Activated CD4-positive, alpha-beta T cell treated with anti-CD3 and anti-CD28 coated beads, Interleukin-2, Interleukin-4, amounts not matched to agents 100 ng/mL and 50 ng/mL, durations not matched to agents 16 hours and 8 hours (primary cell): ENCODE results near the gene IL17B.

ENCODE experiments used
- DNase-seq: peaks from one replicate; pipeline ENCODE4 v3.0.0-alpha.2; 2020; ENCODE audit warnings: low spot score

Gene IL17B

GRCh38 chr5:149357370-149358293, 21.5 kb downstream of the IL17B start, which contains the start of gene PCYOX1L:
Gene PCYOX1L, plus strand, starts transcription at chr5:149358046. Its CDS starts 23 bp downstream, at chr5:149358069.
- peak; percentile 98 for DNase-seq

- DNase-seq, result peak; percentile 64
Observed at GRCh38 chr5:149356391-149356790, 22.7 kb downstream of the IL17B start.

- no peak for DNase-seq
Observed at GRCh38 chr5:149355688-149356087, 23.4 kb downstream of the IL17B start.

GRCh38 chr5:149353911-149354310, 25.2 kb downstream of the IL17B start:
- DNase-seq, result no peak

- DNase-seq, result no peak
Observed at GRCh38 chr5:149352169-149352568, 26.9 kb downstream of the IL17B start.

DNA sequence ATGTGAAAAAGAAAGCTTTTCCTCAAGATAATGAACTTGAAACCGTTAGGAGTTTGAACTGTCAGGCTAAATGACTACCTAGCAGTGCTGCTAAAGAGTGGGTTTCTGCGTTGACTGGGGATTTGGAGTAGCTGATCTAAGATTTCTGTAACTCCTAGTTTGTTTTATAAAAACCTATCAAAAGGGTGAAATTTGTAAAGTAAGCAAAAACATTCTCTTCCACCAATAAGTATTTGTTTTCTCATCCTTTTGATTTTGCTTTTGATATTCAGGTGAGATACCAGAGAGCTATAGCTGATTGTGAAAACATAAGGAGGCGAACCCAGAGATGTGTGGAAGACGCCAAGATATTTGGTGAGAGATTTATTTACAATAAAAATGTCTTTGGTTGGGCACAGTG, 29.7 kb downstream of the IL17B start:
- DNase-seq, result no peak

- peak; percentile 71 for DNase-seq
Observed at GRCh38 chr5:149348518-149348917, 30.6 kb downstream of the IL17B start.

- no peak for DNase-seq
Observed at GRCh38 chr5:149345892-149346222, 33.2 kb downstream of the IL17B start.

DNA sequence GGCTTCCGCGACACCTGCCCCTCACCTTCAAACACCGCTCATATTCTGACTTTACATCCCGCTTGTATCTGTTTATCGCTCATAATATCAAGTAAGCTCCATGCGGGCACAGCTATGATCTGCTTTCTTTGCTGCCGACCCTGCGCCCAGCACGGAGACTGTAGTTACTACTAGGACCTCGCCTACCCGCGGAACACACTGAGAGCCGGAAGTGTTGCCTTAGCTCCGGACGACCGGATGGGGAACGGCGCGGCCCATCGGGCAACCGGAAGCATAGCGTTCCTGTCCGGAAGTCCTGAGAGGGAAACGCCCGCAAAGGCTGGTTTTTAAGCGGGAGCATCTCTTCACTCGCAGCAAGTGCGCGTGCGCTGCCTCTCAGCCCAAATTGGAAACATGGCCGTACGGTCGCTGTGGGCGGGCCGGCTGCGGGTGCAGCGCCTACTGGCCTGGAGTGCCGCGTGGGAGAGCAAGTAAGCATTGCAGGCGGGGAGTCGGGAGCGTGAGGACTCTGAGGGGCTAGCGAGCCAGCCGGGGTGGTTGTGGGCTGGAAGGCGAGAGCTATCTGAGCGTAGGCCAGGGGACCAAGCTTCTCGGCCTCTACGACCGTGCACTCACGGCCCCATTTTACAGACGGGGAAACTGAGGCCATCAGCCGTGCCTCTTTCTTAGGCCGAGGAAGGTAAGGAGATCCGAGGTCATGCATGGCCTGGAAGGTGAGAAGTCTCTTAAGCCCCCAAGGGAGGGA, 33.8 kb downstream of the IL17B start, which contains the start of gene GRPEL2:
GRPEL2 (plus strand) TSS at position 353 of the 745 bp plus-strand sequence; CDS start at position 394, 41 bp downstream.
- DNase-seq, result peak; percentile 97

- no peak for DNase-seq
Observed at GRCh38 chr5:149344151-149344550, 34.9 kb downstream of the IL17B start.

DNA sequence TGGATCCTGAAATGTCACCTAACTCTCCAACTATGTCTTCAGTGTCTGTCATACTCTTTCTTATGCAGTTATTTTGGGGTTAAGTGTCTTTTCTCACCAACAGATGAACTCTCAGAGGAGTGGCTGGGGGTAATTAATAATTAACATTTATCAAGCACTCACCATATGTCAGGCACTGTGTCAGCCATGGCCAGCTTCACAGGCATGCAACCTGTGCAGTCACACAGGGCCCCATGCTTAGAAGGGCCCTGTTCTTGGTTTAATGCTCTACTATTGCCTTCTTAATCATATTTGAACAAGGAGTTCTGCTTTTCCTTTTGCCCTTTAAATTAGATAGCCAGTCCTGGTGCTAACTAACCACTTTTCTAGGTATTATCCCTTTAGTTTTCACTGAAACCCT, 37.2 kb downstream of the IL17B start:
- DNase-seq, result no peak

- no peak for DNase-seq
Observed at GRCh38 chr5:149340920-149341319, 38.2 kb downstream of the IL17B start.

DNA sequence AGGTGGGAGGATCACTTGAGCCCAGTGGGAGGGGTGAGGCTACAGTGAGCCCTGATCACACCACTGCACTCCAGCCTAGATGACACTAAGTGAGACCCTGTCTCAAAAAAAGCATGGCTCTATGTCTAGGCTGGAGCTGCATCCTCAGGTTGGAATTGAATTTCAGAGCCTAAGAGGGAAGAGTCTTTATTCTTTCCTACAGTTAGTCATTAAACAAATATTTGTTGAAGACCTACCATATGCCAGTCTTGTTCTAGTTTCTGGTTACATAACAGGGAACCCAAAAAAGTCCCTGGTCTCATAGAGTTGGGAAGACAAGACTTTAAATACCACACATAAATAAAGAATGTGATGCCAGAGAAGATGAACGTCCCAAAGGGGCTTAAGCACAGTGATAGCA, 40.7 kb downstream of the IL17B start:
- DNase-seq, result no peak

GRCh38 chr5:149337736-149338135, 41.4 kb downstream of the IL17B start:
- DNase-seq, result no peak

DNA sequence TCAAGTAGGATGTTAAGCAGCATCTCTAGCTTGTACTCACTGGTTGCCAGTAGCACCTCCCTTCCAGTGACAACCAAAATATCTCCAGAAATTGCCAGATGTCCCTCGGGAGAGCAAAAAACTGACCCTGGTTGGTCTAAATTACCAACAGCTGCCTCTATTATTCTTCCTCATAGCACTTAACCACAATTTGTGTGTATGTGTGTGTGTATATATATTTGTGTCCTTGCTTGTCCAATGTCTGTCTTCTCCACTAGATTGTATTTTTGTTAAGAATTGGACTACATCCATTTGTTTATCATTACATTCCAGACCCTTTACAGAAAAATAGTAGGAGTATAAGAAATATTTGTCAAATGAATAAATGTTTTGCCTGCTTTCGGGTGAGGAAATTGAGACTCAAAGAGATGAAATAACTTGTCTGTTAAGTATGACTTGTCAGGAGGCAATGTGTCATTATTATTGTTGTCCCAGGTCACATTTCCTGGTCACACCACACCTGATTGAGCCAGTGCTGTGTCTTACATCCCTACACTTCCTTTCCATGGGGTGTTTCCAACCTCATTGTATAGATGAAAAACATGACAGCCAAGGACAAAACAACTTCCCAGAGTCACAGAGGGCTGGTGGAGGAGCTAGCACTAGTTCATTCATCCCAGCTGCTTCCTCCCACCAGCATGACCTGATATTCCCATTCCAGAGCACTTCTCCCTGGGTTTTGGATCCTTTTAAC, 45.2 kb downstream of the IL17B start:
- DNase-seq, result no peak

GRCh38 chr5:149328177-149328576, 50.9 kb downstream of the IL17B start:
- DNase-seq, result no peak

DNA sequence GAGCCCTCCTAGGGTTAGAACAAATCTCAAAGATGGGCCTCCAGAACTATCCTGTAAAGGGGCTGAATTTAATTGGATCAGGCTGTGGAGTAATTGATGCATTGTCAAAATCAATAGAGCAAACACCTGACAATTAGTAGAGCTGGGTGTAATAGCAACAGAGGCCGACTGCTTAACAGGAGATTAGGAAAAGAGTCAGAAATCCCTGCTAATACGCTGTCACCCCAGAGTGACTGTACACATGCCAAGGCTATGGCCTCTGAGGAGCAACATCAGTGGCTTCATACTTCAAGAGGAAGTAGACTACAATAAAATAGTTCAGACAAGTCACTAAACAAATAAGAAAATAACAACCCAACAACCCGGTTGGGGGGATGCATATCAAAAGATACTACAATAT, 52.5 kb downstream of the IL17B start:
- DNase-seq, result no peak

GRCh38 chr5:149325894-149326293, 53.2 kb downstream of the IL17B start:
- DNase-seq, result no peak

GRCh38 chr5:149325166-149325735, 53.8 kb downstream of the IL17B start:
- no peak for DNase-seq

GRCh38 chr5:149324641-149325040, 54.5 kb downstream of the IL17B start:
- DNase-seq, result no peak
